SW480 (cell line): Measurements from ENCODE around the gene GABRB2.

Experiments used
- DNase-seq: peaks from one replicate; pipeline ENCODE4 v3.0.0-alpha.2; 2016; ENCODE audit warnings: low spot score

GABRB2 gene

GRCh38 chr5:161387121-161387520 lies 159.4 kb downstream of the GABRB2 start:
- no peak for DNase-seq

GRCh38 chr5:161385027-161385426 lies 161.5 kb downstream of the GABRB2 start:
- no peak for DNase-seq

GRCh38 chr5:161382685-161383084 lies 163.8 kb downstream of the GABRB2 start:
- no peak for DNase-seq

GRCh38 chr5:161380486-161380885 lies 166.0 kb downstream of the GABRB2 start:
- DNase-seq = no peak

- DNase-seq = no peak
These were observed 167.8 kb downstream of the GABRB2 start for GRCh38 chr5:161378701-161379100.

- DNase-seq = no peak
These were observed 170.5 kb downstream of the GABRB2 start for GRCh38 chr5:161376034-161376433.

- DNase-seq = no peak
These were observed 173.2 kb downstream of the GABRB2 start for GRCh38 chr5:161373345-161373707.

GRCh38 chr5:161372682-161373344 lies 173.7 kb downstream of the GABRB2 start:
- DNase-seq = no peak

- DNase-seq = no peak
These were observed 177.5 kb downstream of the GABRB2 start for GRCh38 chr5:161369022-161369421.

GRCh38 chr5:161358446-161358845 lies 188.1 kb downstream of the GABRB2 start:
- no peak for DNase-seq

GRCh38 chr5:161344234-161344633 lies 202.3 kb downstream of the GABRB2 start:
- DNase-seq = no peak

GRCh38 chr5:161342886-161343285 lies 203.6 kb downstream of the GABRB2 start:
- no peak for DNase-seq

- DNase-seq = no peak
These were observed 206.5 kb downstream of the GABRB2 start for GRCh38 chr5:161340012-161340411.

- DNase-seq = no peak
These were observed 213.2 kb downstream of the GABRB2 start for GRCh38 chr5:161333194-161333880.

- DNase-seq = no peak
These were observed 214.2 kb downstream of the GABRB2 start for GRCh38 chr5:161332343-161332742.

- DNase-seq = no peak
These were observed 232.5 kb downstream of the GABRB2 start for GRCh38 chr5:161314033-161314432.

- DNase-seq = no peak
These were observed 233.6 kb downstream of the GABRB2 start for GRCh38 chr5:161312882-161313281.

GRCh38 chr5:161311965-161312364 lies 234.6 kb downstream of the GABRB2 start:
- DNase-seq = no peak

- no peak for DNase-seq
These were observed 235.3 kb downstream of the GABRB2 start for GRCh38 chr5:161311146-161311708.

GRCh38 chr5:161306351-161306995 lies 240.1 kb downstream of the GABRB2 start:
- DNase-seq = no peak

- no peak for DNase-seq
These were observed 240.9 kb downstream of the GABRB2 start for GRCh38 chr5:161305601-161306000.

GRCh38 chr5:161302559-161302958 lies 244.0 kb downstream of the GABRB2 start:
- DNase-seq = no peak

- DNase-seq = no peak
These were observed 244.9 kb downstream of the GABRB2 start for GRCh38 chr5:161301586-161301985.
